ENCODE measurements around the gene SRGAP3. TPM values are rescaled to one million over a fixed set of nuclear protein-coding genes. Genes with fewer than 3 reads are reported as not detected.
"Not testable (repeated sequence)": the region's sequence is repeated elsewhere in the genome, so short reads cannot be mapped to it uniquely, and the experiment has no call there.

The SRGAP3 gene
- total RNA-seq, result 10.1 TPM
- long read RNA-seq, partial matches to known transcripts, result 2 of 7 reads
- long read RNA-seq, other reads (novel, unspliced or antisense), result 5 of 7 reads

DNA sequence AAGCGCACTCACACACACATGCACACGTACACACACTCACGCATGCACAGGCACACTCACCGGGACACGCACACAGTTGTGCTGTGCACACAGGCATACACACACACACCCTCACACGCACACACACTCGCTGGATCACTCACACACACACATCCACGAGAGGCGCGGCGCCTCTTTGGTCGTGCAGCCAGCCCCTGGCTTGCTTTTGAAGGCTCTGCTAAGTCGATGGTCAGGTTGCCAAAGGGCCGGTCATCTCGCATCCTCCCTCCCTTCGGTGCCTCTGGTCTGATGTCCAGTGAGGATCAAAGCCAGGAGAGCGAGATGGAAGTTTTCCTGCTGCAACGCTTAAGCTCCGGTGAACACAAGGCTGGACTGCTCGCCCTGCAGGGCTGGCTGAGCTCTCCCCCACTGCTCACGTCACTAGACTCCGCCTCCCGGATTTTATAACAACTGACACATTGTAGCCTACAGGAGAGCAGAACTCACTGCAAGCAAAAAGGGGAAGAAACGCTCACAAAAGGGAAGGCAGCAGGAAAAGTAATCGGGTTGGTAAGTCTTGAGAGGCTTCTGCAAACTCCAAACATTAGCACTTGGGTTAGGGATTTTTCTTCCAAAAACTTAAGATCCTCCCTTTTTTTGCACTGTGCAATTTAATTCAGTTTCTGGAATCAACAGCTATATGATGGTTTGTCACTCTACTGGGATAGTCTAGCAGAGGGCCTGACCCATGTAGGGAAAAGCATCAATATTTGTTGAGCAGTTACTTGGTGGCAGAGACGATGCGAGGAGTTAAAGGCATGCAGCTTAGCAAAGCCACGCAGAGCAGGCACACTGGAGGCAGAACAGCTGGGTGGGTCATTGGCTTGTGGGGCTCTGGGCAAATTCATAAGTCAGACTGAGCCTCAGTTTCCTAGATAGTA lies at the start of gene SRGAP3:
Gene SRGAP3 (minus strand): TSS at position 374 of the 920 bp plus-strand sequence. CDS start 695 bp downstream, outside the sequence.
- intact Hi-C loops (cut with DNase I), result loop anchor here (2.0 to 5.0 kb wide), 2 partner anchors 53 to 181 kb away; no protein-coding TSS in a partner anchor
- DNase-seq (ENCODE audit: low spot score), result peak; percentile 88

- intact Hi-C loops (cut with DNase I), result no loop called here
Observed at GRCh38 chr3:9298236-9298635, 48.8 kb upstream of the SRGAP3 start.

DNA sequence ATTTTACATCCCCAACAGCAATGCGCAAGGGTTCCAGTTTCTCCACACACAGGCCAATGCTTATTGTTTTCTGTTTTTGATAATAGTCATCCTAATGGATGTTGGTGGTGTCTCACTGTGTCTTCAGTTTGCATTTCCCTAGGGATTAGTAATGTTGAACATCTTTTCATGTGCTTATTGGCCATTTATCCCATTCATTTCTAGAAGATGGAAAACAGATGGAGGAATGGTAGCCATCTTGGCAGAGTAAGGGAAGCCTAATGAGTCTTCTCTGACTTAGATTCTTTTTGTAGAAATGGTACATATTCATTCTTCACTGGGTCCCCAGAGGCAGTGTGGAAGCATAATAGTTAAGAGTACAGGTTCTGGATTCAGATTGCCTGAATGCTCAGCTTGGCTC lies 46.8 kb upstream of the SRGAP3 start:
- intact Hi-C loops (cut with DNase I), result no loop called here
- no peak for DNase-seq (ENCODE audit: low spot score)

More at GRCh38 chr3:9298236-9298635, 48.8 kb upstream of the SRGAP3 start:
- no peak for DNase-seq (ENCODE audit: low spot score)

DNA sequence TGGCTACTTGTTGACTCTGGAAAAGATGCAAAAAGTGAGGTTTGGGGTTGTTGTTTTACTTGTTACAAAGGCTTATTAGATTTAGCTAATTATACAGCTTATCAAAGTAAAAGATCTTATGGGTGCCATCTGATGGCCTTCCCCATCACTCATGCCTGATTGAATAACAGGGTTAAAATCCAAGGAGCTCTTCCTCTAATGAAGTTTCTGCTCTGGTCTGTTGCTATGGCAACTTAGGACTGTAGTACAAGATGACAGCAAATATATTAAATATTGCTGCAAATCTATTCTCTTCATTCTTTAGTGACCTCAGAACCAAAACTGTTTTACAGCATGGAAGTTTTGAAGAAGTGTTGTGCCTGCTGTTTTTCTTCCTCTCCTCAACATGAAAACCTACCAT lies 45.6 kb upstream of the SRGAP3 start:
- intact Hi-C loops (cut with DNase I), result no loop called here
- DNase-seq (ENCODE audit: low spot score), result no peak

DNA sequence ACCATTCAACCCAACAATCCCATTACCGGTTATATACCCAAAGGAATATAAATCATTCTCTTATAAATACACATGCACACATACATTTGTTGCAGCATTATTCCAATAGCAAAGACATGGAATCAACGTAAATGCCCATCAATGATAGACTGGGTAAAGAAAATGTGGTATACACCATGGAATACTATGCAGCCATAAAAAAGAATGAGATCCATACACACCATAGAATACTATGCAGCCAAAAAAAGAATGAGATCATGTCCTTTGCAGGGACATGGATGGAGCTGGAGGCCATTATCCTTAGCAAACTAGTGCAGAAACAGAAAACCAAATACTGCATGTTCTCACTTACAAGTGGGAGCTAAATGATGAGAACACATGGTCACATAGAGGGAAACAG lies 44.5 kb upstream of the SRGAP3 start:
- intact Hi-C loops (cut with DNase I); DNase-seq (ENCODE audit: low spot score): not testable (repeated sequence)

DNA sequence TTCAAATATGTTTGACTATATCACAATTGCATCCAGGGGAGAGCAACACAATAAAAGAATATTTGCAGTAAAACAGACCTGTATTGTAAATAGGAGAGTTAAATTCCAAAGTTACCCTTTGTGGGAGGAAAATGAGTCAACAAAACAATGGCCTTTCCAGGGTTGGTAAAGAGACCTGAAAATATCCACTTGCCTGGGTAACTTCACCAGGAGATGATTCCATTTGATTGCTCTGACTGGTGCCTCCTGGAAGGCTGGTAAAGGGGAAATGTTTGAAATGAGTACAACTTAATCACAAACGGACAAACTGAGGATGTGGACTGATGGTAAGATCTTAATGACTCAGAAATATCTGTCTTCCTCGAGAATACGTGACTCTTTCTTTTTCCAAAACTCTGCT lies 43.6 kb upstream of the SRGAP3 start:
- intact Hi-C loops (cut with DNase I), result no loop called here
- DNase-seq (ENCODE audit: low spot score), result no peak

DNA sequence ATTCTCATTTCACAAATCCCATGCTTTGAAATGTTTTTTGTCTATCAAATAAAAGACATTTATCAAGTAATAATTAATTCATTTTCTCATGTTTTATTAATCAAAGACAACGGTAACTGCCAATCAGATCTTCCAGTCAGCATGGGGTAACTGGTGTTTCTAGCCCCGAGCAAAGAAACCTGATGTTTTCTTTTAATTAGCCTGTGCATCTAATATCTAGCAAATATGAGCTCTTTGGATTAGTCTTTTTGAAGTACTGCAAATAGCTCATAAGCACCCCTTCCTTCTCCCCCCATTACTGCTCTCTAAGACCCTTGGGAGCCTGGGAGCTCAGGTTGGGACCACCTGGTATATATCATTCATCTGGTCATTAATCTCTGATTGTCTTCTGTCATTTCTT lies 43.1 kb upstream of the SRGAP3 start:
- intact Hi-C loops (cut with DNase I), result no loop called here
- DNase-seq (ENCODE audit: low spot score), result no peak

DNA sequence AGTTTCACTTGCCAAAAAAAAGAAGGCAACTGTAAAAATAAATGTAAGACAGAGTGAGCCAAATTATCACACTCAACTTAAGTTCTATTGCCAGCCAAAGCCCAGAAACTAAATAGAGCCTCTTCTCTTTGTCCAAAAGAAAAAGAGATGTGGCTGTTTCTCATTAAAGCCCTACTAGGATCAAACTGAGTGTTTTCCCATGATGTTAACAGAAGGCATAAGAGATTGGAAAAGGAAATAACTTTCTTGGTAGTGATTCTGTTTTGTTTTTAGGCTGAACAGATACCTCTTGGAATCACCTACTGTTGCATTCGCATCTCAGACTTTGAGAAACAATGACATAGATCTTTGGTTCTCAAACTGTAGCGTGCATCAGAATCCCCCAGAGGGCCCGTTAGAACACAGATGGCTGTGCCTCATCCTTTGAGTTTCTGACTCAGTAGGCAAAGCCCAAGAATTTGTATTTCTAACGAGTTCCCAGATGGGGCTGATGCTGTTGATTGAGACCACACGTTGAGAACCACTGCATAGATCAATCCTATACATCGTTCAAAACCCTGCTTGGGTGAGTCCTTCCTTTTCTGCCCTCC lies 42.5 kb upstream of the SRGAP3 start:
- DNase-seq (ENCODE audit: low spot score), result no peak
- intact Hi-C loops (cut with DNase I), result no loop called here

- no peak for DNase-seq (ENCODE audit: low spot score)
- intact Hi-C loops (cut with DNase I), result no loop called here
Observed at GRCh38 chr3:9290566-9290965, 41.1 kb upstream of the SRGAP3 start.

DNA sequence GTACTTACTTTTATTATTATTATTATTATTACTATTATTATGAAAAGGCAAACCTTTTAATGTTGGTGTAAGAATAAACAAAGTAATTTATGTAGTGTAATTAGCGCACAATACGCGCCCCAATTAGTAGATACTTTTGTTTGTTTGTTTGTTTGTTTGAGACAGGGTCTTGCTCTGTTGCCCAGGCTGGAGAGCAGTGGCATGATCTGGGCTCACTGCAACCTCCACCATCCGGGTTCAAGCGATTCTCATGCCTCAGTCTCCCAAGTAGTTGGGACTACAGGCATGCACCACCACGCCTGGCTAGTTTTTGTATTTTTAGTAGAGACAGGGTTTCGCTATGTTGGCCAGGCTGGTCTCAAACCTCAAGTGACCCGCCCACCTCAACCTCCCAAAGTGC lies 32.1 kb upstream of the SRGAP3 start:
- DNase-seq (ENCODE audit: low spot score); intact Hi-C loops (cut with DNase I): not testable (repeated sequence)

DNA sequence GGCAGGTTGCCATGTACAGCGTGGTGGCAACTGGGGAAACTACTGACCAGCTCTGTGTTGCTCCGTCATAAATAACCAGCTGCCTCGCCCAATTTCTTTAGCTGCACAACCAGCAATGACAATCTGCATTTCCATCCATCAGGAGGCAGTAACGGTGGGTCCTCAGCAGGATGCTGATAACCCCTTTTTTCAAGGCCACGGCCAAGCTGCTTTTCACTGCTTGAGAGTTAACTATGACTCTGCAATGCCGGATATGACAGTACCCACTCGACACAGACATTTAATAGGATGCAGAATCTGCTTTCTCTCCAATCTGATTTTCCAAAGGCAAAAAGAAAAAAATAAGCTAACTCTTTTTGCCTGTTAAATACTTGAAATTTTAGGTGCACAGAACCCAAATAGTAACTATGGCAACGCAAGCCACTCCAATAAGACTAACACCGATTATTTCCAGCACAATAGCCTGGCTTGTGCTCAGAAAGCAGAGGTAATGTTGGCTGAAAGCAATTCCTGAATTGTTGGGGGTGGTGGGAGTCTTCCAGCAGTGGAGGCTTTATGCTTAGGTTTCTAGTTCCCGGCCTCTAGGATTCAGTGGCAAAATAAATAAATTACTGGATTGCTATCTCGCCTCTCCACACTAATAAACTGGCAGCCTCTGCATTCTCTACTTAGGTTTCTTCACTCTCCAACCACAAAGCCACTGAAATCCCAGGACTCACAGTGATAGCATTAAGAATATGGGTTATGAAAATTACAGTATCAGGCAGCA lies 31.2 kb upstream of the SRGAP3 start:
- intact Hi-C loops (cut with DNase I), result no loop called here
- DNase-seq (ENCODE audit: low spot score), result no peak

DNA sequence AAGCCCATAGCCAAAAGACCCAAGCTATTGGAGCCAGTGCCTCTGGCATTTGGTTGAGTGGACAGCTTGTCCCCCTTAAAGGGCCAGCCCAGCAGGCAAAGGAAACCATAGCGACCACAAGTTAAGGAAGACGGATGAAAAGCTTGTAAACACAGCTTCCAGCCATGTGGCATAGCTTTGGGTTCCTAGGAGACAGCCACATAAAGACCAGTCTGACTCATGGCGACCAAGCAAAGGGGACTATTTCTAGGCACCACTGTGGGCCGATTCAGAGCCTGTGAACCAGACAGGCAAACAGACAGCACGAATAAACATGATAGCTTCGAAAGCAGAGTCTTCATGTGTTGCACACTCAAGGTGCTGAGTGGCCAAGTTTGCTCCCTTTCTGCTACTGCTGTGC lies 30.5 kb upstream of the SRGAP3 start:
- intact Hi-C loops (cut with DNase I), result no loop called here
- DNase-seq (ENCODE audit: low spot score), result no peak

DNA sequence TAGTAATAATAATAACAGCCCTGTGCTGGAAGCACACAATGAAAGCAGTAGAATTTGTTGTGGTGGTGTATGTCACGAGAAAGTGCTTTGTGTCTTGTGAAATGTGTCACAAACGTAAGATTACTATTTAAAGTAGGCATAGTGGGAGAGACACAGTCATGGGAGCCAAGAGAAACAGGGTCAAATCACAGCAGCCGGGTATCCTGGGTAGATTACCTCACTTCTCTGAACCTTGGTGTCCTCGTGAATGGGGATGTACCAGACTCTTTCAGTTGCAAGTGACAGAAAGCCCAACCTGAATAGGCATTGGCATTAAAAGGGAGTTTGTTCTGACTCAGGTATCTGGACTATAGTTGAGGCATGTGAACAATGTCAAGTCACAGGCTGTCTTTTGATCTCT lies 29.1 kb upstream of the SRGAP3 start:
- intact Hi-C loops (cut with DNase I), result loop anchor here (1.0 kb wide), 1 partner anchor 27 kb away; no protein-coding TSS in a partner anchor
- DNase-seq (ENCODE audit: low spot score), result no peak

- intact Hi-C loops (cut with DNase I), result loop anchor here (1.0 kb wide), 1 partner anchor 27 kb away; no protein-coding TSS in a partner anchor
- no peak for DNase-seq (ENCODE audit: low spot score)
Observed at GRCh38 chr3:9278085-9278484, 28.6 kb upstream of the SRGAP3 start.

DNA sequence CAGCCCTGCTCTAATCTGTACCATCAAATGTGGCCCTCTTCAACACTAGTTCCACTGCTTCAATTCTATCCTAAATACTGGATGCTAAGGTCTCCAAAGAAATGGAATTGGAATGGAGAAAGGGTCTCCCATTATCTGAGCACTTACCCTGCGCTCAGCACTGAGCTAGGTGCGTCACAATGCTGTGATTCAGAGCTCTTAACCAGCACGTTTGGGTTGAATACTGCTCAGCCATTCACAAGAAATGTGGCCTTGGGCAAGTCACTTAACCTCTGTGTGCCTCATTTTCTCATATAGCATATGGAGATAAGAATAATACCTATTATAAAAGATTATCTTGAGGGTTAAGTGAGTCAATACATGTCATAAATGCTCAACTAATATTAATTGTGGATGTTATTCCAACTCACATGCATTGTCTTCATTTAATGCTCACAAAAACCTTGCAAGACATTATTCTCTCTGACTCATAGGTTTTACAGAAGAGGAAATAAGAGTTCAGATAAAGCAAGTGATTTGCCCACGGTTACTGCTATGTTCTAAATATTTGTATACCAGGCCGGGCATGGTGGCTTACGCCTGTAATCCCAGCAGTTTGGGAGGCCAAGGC lies 27.4 kb upstream of the SRGAP3 start:
- no peak for DNase-seq (ENCODE audit: low spot score)
- intact Hi-C loops (cut with DNase I), result no loop called here

DNA sequence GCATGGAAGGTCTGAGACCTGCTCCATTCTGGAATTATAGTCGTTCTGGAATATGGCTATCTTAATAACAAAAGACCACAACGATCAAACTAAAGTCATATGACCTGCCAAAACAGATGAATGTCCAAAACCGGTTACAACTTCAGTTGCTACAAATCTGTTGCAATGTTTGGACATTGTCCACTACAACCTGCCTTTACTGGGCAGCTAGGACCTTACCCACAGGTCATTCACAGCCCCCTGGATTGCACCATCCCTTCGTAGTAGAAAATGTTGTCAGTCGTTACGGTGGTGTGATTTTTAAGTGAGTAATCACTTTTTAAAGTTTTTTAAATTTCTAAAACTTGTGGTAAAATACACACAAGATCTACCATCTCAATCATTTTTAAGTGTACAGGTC lies 22.5 kb upstream of the SRGAP3 start:
- intact Hi-C loops (cut with DNase I), result no loop called here

GRCh38 chr3:9270704-9271103 lies 21.3 kb upstream of the SRGAP3 start:
- no peak for DNase-seq (ENCODE audit: low spot score)
- intact Hi-C loops (cut with DNase I), result no loop called here

More for the DNA sequence above, 22.5 kb upstream of the SRGAP3 start:
- no peak for DNase-seq (ENCODE audit: low spot score)

DNA sequence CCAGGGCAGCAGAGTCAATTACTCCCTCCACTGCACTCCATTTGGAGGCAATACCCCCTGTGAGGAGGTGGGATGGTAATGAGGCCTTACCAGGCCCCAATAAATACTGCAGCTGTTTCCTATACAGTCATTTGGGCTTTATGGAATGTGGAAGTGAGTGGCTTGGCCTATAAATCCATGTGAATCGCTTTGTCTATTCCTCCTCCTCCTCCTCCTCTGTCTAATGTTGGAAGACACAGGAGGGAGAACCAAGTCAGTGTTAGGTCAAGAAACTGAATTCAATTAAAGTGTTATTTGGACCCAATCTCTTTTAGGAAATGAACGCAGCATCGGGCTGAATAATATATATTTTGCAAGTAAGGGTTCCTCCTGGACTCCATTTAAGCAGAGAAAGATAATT lies 17.3 kb upstream of the SRGAP3 start:
- no peak for DNase-seq (ENCODE audit: low spot score)
- intact Hi-C loops (cut with DNase I), result no loop called here

GRCh38 chr3:9260305-9260704 lies 10.9 kb upstream of the SRGAP3 start:
- intact Hi-C loops (cut with DNase I), result no loop called here
- DNase-seq (ENCODE audit: low spot score), result no peak

DNA sequence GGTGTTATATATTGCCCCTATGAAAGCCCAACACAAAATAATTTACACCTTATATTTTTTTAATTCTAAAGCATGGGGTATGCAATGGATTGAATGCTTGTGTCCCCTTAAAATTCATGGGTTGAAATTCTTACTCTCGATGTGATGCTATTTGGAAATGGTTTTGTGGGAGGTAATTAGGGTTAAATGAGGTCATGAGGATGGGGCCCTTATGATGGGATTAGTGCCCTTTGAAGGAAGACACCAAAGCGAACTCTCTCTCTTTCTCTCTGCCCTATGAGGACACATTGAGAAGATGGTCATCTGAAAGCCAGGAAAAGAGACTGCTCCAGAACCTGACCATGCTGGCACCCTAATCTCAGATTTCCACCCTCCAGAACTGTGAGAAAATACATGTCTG lies 7.6 kb upstream of the SRGAP3 start:
- no peak for DNase-seq (ENCODE audit: low spot score)
- intact Hi-C loops (cut with DNase I), result no loop called here
